Liver (tissue), 9 donors: ENCODE measurements around the gene SPATC1L. TPM values are rescaled to one million over a fixed set of nuclear protein-coding genes. Genes with fewer than 3 reads are reported as not detected.

ENCODE experiments used
- DNase-seq: peaks from one replicate; pipeline ENCODE4 v3.0.0-alpha.2; 2017; ENCODE audit warnings: low spot score
- H3K27ac ChIP-seq, 2 donors: one replicate each; pipeline ENCODE4 v1.7.0; 2013; ENCODE audit warnings: inconsistent platforms in 2 of 2, low read length in 2 of 2, control low read depth in 1 of 2, low read depth in 1 of 2, mild to moderate bottlenecking in 1 of 2
- H3K27me3 ChIP-seq, 4 donors: one replicate each; pipeline versions ENCODE4 v1.6.1 to v1.7.0; 2013; ENCODE audit warnings: low read length in 3 of 4, inconsistent platforms in 1 of 4, mild to moderate bottlenecking in 1 of 4, moderate library complexity in 1 of 4; ENCODE audit not compliant: control insufficient read depth in 4 of 4, insufficient read depth in 4 of 4
- H3K36me3 ChIP-seq, 4 donors: one replicate each; pipeline versions ENCODE4 v1.6.1 to v1.7.0; 2013; ENCODE audit warnings: low read length in 3 of 4, mild to moderate bottlenecking in 3 of 4, low read depth in 1 of 4, moderate library complexity in 1 of 4; ENCODE audit not compliant: control insufficient read depth in 4 of 4, insufficient read depth in 3 of 4
- H3K4me1 ChIP-seq, 4 donors: one replicate each; pipeline versions ENCODE4 v1.6.1 to v1.7.0; 2013; ENCODE audit warnings: low read length in 3 of 4, mild to moderate bottlenecking in 3 of 4, moderate library complexity in 1 of 4; ENCODE audit not compliant: control insufficient read depth in 4 of 4, insufficient read depth in 4 of 4
- H3K4me3 ChIP-seq, 3 donors: one replicate each; pipeline versions ENCODE4 v1.6.1 to v1.7.0; 2013; ENCODE audit warnings: low read length in 3 of 3, control low read depth in 1 of 3, low read depth in 1 of 3, mild to moderate bottlenecking in 1 of 3
- H3K9ac ChIP-seq, 2 donors: one replicate each; pipeline ENCODE4 v1.7.0; 2013; ENCODE audit warnings: low read length in 2 of 2, mild to moderate bottlenecking in 2 of 2, moderate library complexity in 2 of 2, control low read depth in 1 of 2, low read depth in 1 of 2
- H3K9me3 ChIP-seq, 4 donors: one replicate each; pipeline versions ENCODE4 v1.6.1 to v1.7.0; 2013; ENCODE audit warnings: low read length in 3 of 4; ENCODE audit not compliant: control insufficient read depth in 4 of 4
- ATF3 ChIP-seq: IDR thresholded peaks from 2 replicates; pipeline ENCODE4 v1.6.1; 2016; ENCODE audit warnings: antibody characterized with exemption
- EGR1 ChIP-seq, 2 donors: IDR thresholded peaks; 2 replicates each; pipeline ENCODE4 v1.6.1; 2016 to 2018; ENCODE audit warnings: antibody characterized with exemption in 2 of 2, low read depth in 2 of 2
- FOXA1 ChIP-seq: IDR thresholded peaks from 2 replicates; pipeline ENCODE4 v1.6.1; 2016; ENCODE audit warnings: antibody characterized with exemption
- FOXA2 ChIP-seq: IDR thresholded peaks from 2 replicates; pipeline ENCODE4 v1.6.1; 2016; ENCODE audit warnings: antibody characterized with exemption
- HNF4A ChIP-seq, 2 donors: conservative IDR thresholded peaks; 2 replicates each; pipeline ENCODE4 v1.6.1; 2016; ENCODE audit warnings: antibody characterized with exemption in 2 of 2, mild to moderate bottlenecking in 2 of 2
- HNF4G ChIP-seq: IDR thresholded peaks from 2 replicates; pipeline ENCODE4 v1.6.1; 2016; ENCODE audit warnings: antibody characterized with exemption
- JUND ChIP-seq, 2 donors: IDR thresholded peaks; 2 replicates each; pipeline ENCODE4 v1.6.1; 2016; ENCODE audit warnings: antibody characterized with exemption in 2 of 2
- MAX ChIP-seq: IDR thresholded peaks from 2 replicates; pipeline ENCODE4 v1.6.1; 2016; ENCODE audit warnings: antibody characterized with exemption
- NR2F2 ChIP-seq: IDR thresholded peaks from 2 replicates; pipeline ENCODE4 v1.6.1; 2016; ENCODE audit warnings: antibody characterized with exemption
- RAD21 ChIP-seq, 2 donors: IDR thresholded peaks; 2 replicates each; pipeline ENCODE4 v1.6.1; 2016; ENCODE audit warnings: antibody characterized with exemption in 2 of 2, mild to moderate bottlenecking in 2 of 2
- RXRA ChIP-seq, 2 donors: IDR thresholded peaks; 2 replicates each; pipeline ENCODE4 v1.6.1; 2017 to 2018; ENCODE audit warnings: antibody characterized with exemption in 2 of 2, mild to moderate bottlenecking in 1 of 2
- SP1 ChIP-seq: IDR thresholded peaks from 2 replicates; pipeline ENCODE4 v1.6.1; 2018; ENCODE audit warnings: antibody characterized with exemption, mild to moderate bottlenecking
- TAF1 ChIP-seq: conservative IDR thresholded peaks from 2 replicates; pipeline ENCODE4 v1.6.1; 2016; ENCODE audit warnings: antibody characterized with exemption, mild to moderate bottlenecking
- YY1 ChIP-seq: IDR thresholded peaks from 2 replicates; pipeline ENCODE4 v1.6.1; 2016; ENCODE audit warnings: antibody characterized with exemption, mild to moderate bottlenecking
- WGBS: extraction: QIAGEN DNeasy Blood & Tissue Kit; methylation state at CpG from one replicate; pipeline ENCODE4 v1.1.7; 2013; 5-methylcytosine and 5-hydroxymethylcytosine counted together
- polyA plus RNA-seq, 2 donors: library from polyadenylated mRNA; stranded (reverse) in 1 of 2; unstranded in 1 of 2; fragments of 200-250 nt in 1 of 2; fragments of >200 nt in 1 of 2; fragmentation: Nextera tagmentation in 1 of 2; extraction: Ambion mirVana in 1 of 2; gene quantifications; one replicate each; pipeline versions ENCODE4 v1.2.1 to v1.2.3, GENCODE V29; 2013 to 2015
- total RNA-seq, 2 donors: library from RNA; depleted of rRNA; stranded (reverse); fragments of >200 nt; gene quantifications; one replicate each; pipeline ENCODE4 v1.2.3, GENCODE V29; 2014
- donor health status: healthy.
- donor health status: healthy.
- donor health status: healthy.
- donor health status: healthy.
- donor health status: healthy.

Gene SPATC1L
- total and polyA plus RNA-seq, 4 donors, result 0.33 to 3.5 (median 0.79) TPM

GRCh38 chr21:46181953-46182547 lies 2.2 kb downstream of the SPATC1L start:
- H3K36me3 ChIP-seq, result no peaks in the 10 kb centered on the region
- H3K27ac ChIP-seq, result no peak overlapping the region
- no peak overlapping the region for H3K9ac ChIP-seq
- DNase-seq, result no peak
- no peaks in the 10 kb centered on the region for H3K9me3 ChIP-seq
- no peak overlapping the region for H3K4me3 ChIP-seq
- no peak for TF ChIP-seq HNF4A (conservative IDR thresholded peaks at IDR 0.05)
- TF ChIP-seq FOXA1, result no peak
- TF ChIP-seq NR2F2, result no peak
- TF ChIP-seq FOXA2, result no peak
- 93% methylated on average over 16 of the region's 16 CpGs for WGBS
- no peaks in the 10 kb centered on the region for H3K27me3 ChIP-seq
- peaks cover 0 to 4% (median 0%) of the 10 kb centered on the region in 4 donors for H3K4me1 ChIP-seq

GRCh38 chr21:46181436-46181835 lies 2.8 kb downstream of the SPATC1L start:
- DNase-seq, result no peak
- TF ChIP-seq MAX (no peak), SP1 (no peak), JUND (IDR thresholded peaks at IDR 0.05) (no peak), HNF4G (no peak), TAF1 (no peak), RAD21 (IDR thresholded peaks at IDR 0.05) (no peak), NR2F2 (no peak)
- WGBS, result 94% methylated on average over 19 of the region's 19 CpGs

GRCh38 chr21:46180778-46181391 lies 3.4 kb downstream of the SPATC1L start:
- no peak overlapping the region for H3K4me3 ChIP-seq
- DNase-seq, result no peak
- no peaks in the 10 kb centered on the region for H3K36me3 ChIP-seq
- no peak overlapping the region for H3K9ac ChIP-seq
- 96% methylated on average over 26 of the region's 26 CpGs for WGBS
- H3K27me3 ChIP-seq, result no peaks in the 10 kb centered on the region
- peaks cover 0 to 4% (median 0%) of the 10 kb centered on the region in 4 donors for H3K4me1 ChIP-seq
- TF ChIP-seq YY1, result no peak
- TF ChIP-seq SP1, result no peak
- TF ChIP-seq TAF1, result no peak
- no peak for TF ChIP-seq RXRA (IDR thresholded peaks at IDR 0.05)
- TF ChIP-seq NR2F2, result no peak
- no peak for TF ChIP-seq RAD21 (IDR thresholded peaks at IDR 0.05)
- no peak for TF ChIP-seq ATF3
- TF ChIP-seq EGR1 (IDR thresholded peaks at IDR 0.05; ENCODE audit: low read depth in 2 of 2), result no peak
- no peak overlapping the region for H3K27ac ChIP-seq
- H3K9me3 ChIP-seq, result no peaks in the 10 kb centered on the region

More at GRCh38 chr21:46181436-46181835, 2.8 kb downstream of the SPATC1L start:
- Histone ChIP-seq H3K27me3 (no peaks in the 10 kb centered on the region), H3K9ac (no peak overlapping the region), H3K4me1 (peaks cover 0 to 4% (median 0%) of the 10 kb centered on the region in 4 donors), H3K4me3 (no peak overlapping the region), H3K27ac (no peak overlapping the region), H3K36me3 (no peaks in the 10 kb centered on the region), H3K9me3 (no peaks in the 10 kb centered on the region)
